Activated naive CD4-positive, alpha-beta T cell treated with anti-CD3 and anti-CD28 coated beads for 36 hours (primary cell): ENCODE data around the gene TMEM14B. TPM values are rescaled to one million over a fixed set of nuclear protein-coding genes. Genes with fewer than 3 reads are reported as not detected.
A peak's percentile ranks its signal among the peaks of the same experiment; 100 is the strongest.
"Not testable (repeated sequence)": the region's sequence is repeated elsewhere in the genome, so short reads cannot be mapped to it uniquely, and the experiment has no call there.

Experiments used
- CTCF ChIA-PET: fragments of 350-600 bp; sonication (Branson Sonifier 250); formaldehyde crosslinking; loops from one replicate; lab custom pipeline; 2021; ENCODE audit warnings: antibody characterized with exemption; lab: Charles Lee
- DNase-seq: peaks from one replicate; pipeline ENCODE4 v3.0.0-alpha.2; 2020
- H3K27ac Mint-ChIP-seq: one replicate; pipeline ENCODE4 v1.8.0; 2021; ENCODE audit warnings: mild to moderate bottlenecking, mixed read lengths
- H3K27me3 Mint-ChIP-seq: one replicate; pipeline ENCODE4 v1.8.0; 2021; ENCODE audit warnings: low read depth, mixed read lengths
- H3K36me3 Mint-ChIP-seq: one replicate; pipeline ENCODE4 v1.8.0; 2021; ENCODE audit warnings: low read depth, mixed read lengths
- H3K4me1 Mint-ChIP-seq: one replicate; pipeline ENCODE4 v1.8.0; 2021; ENCODE audit warnings: low read depth, mixed read lengths
- H3K4me3 Mint-ChIP-seq: one replicate; pipeline ENCODE4 v1.8.0; 2021; ENCODE audit warnings: mild to moderate bottlenecking, moderate library complexity, mixed read lengths
- H3K9me3 Mint-ChIP-seq: one replicate; pipeline ENCODE4 v1.8.0; 2021; ENCODE audit warnings: mixed read lengths
- intact Hi-C: fragments of 100-400 bp; cut with micrococcal nuclease; formaldehyde crosslinking; loops from one replicate; pipeline ENCODE4 v1.15.1; 2023
- total RNA-seq, 2 experiments: library from RNA; stranded (reverse); gene quantifications; one replicate each; pipeline ENCODE4 v1.2.3, GENCODE V29; 2021

The TMEM14B gene
- total RNA-seq, 2 experiments from 2014 or later, result 78.7 to 79.5 TPM

DNA sequence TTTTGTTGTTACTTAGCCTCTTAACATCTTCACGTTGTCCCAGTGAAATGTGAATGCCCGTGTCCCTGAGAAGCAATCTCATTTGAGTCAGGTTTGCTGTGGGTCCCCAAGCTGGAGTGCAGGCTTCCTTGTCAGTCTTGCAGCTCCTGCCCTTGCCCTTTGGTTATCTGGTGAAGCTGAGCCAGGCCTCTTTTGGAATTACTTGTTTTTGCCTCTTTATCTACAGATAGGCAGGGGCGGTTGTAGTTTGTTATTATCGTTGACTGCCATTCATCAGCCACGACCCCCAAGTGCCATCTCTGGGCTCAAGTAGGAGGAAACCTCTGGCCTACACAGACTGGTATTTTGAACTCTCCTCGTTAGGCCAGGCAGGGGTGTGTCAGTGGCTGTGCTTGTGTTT lies 22.6 kb upstream of the TMEM14B start:
- Mint-ChIP-seq H3K4me3 (no peak overlapping the region), H3K36me3 (peaks cover 23% of the 10 kb centered on the region), H3K4me1 (peaks cover 36% of the 10 kb centered on the region), H3K27ac (no peak overlapping the region), H3K27me3 (no peaks in the 10 kb centered on the region), H3K9me3 (no peaks in the 10 kb centered on the region)
- CTCF ChIA-PET, result interaction anchor here (0.5 to 1.4 kb wide), 3 partner anchors 11 to 246 kb away, joined by 4 to 5 read pairs (median 5); no protein-coding TSS in a partner anchor
- intact Hi-C loops, result no loop called here
- DNase-seq, result no peak

DNA sequence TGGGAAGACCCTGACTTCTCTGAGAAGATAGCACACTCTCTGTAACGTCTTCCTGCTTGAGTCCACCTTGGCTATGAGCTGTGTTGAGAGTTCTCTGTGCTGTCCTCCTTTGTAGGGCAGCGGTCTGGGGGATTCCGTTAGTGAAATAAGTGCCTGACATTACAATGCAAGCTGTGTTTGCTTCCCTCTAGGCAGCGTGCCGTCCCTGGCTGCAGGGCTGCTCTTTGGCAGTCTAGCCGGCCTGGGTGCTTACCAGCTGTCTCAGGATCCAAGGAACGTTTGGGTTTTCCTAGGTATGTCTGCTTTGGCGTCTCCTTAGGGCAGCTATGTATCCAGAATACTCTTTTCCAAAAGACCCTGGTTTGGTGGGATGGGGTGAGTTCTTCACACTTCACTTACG lies 21.9 kb upstream of the TMEM14B start:
- intact Hi-C loops, result no loop called here
- Mint-ChIP-seq H3K27me3 (no peaks in the 10 kb centered on the region), H3K4me1 (peaks cover 36% of the 10 kb centered on the region), H3K36me3 (peaks cover 23% of the 10 kb centered on the region), H3K9me3 (no peaks in the 10 kb centered on the region), H3K4me3 (no peak overlapping the region), H3K27ac (no peak overlapping the region)
- CTCF ChIA-PET, result no interaction called here
- DNase-seq, result no peak

DNA sequence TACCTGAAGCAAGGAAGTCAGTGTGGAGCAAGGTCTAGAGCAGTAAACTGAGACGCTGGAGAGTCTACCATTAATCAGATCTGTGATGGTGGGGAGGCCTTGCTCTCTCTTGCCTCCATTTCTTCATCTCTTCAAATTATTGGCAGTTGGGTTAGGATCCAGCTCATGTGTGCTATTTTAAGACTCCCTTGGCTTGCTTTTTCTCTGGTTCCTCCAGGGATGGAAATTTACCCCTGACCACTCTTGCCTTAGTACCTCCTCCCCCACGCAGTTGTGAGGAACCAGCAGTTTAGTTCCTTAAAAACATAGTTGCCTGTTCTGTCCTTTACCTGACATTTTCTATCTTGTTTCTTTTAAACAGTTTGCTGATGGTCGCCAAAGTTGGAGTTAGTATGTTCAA lies 17.4 kb upstream of the TMEM14B start:
- peaks cover 4% of the 10 kb centered on the region for H3K4me1 Mint-ChIP-seq
- H3K9me3 Mint-ChIP-seq, result no peaks in the 10 kb centered on the region
- H3K27ac Mint-ChIP-seq, result no peak overlapping the region
- H3K27me3 Mint-ChIP-seq, result no peaks in the 10 kb centered on the region
- CTCF ChIA-PET, result interaction anchor here (1.5 kb wide), 1 partner anchor 252 kb away, joined by 7 read pairs; no protein-coding TSS in a partner anchor
- no peak for DNase-seq
- peaks cover 26% of the 10 kb centered on the region for H3K36me3 Mint-ChIP-seq
- H3K4me3 Mint-ChIP-seq, result no peak overlapping the region
- intact Hi-C loops, result no loop called here

DNA sequence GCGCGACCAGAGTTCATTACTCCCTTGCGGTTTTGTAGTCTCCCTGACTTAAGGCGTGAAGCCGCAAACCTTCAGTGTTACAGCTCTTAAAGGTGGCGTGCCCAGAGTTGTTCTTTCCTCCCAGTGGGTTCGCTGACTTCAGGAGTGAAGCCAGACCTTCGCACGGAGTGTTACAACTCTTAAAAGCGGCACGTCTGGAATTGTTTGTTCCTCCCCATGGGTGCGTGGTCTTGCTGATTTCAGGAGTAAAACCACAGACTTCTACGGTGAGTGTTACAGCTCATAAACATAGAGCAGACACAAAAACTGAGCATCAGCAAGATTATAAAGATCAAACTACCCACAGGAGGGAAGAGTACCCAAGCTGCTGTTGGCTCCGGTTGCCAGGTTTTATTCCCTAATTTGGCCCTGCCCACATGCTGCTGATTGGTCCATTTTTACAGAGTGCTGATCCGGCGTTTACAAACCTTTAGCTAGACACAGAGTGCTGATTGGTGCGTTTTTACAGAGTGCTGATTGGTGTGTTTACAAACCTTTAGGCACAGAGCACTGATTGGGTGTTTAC lies 14.4 kb upstream of the TMEM14B start:
- no peak overlapping the region for H3K27ac Mint-ChIP-seq
- H3K4me3 Mint-ChIP-seq, result no peak overlapping the region
- CTCF ChIA-PET, result no interaction called here
- H3K9me3 Mint-ChIP-seq, result no peaks in the 10 kb centered on the region
- no peaks in the 10 kb centered on the region for H3K4me1 Mint-ChIP-seq
- no peaks in the 10 kb centered on the region for H3K27me3 Mint-ChIP-seq
- intact Hi-C loops, result no loop called here
- H3K36me3 Mint-ChIP-seq, result peaks cover 9% of the 10 kb centered on the region
- no peak for DNase-seq

DNA sequence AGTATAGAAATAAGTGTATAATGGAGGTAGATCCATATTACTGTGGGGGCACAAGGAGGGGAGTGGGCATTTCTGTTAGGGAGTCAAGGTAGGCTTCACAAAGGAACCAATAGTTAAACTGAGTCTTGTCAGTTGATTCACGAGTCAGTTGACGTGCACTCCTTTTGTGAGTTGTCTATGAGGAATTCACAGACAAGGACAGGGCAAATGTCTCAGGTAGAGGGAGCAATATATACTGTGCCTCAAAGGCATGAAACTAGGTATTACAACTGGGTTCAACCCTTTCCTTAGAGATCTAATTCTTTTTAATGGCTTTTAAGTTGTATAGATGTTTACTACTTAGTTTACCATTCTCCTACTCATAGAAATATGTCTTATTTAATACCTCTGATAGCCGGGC lies 13.7 kb upstream of the TMEM14B start:
- no peaks in the 10 kb centered on the region for H3K4me1 Mint-ChIP-seq
- CTCF ChIA-PET, result no interaction called here
- H3K27ac Mint-ChIP-seq, result no peak overlapping the region
- H3K36me3 Mint-ChIP-seq, result peaks cover 7% of the 10 kb centered on the region
- no peaks in the 10 kb centered on the region for H3K9me3 Mint-ChIP-seq
- intact Hi-C loops, result no loop called here
- H3K27me3 Mint-ChIP-seq, result no peaks in the 10 kb centered on the region
- no peak overlapping the region for H3K4me3 Mint-ChIP-seq
- no peak for DNase-seq

DNA sequence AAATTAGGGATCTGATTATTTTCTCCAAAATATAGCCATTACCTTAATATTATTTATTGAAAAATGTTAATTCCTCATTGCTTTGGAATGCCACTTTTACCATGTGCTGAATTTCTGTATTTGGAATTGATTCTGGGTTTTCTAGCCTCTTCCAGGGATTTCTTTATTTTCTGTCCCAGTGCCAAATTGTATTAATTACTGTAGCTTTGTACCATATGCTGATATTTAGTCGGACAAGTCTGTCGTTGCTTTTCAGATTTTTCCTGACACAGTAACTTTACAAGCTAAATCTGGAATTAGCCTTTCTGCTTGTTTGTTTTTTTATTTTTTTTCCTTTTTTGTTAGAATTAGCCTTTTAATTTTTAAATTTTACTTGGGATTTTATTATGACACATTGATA lies 10.9 kb upstream of the TMEM14B start:
- Mint-ChIP-seq H3K27ac (no peak overlapping the region), H3K4me1 (no peaks in the 10 kb centered on the region), H3K4me3 (no peak overlapping the region), H3K27me3 (no peaks in the 10 kb centered on the region), H3K9me3 (no peaks in the 10 kb centered on the region), H3K36me3 (peaks cover 4% of the 10 kb centered on the region)
- CTCF ChIA-PET, result interaction anchor here (0.6 to 1.1 kb wide), 3 partner anchors 10 to 258 kb away, joined by 3 to 4 read pairs (median 3); no protein-coding TSS in a partner anchor
- DNase-seq, result no peak
- intact Hi-C loops, result no loop called here

DNA sequence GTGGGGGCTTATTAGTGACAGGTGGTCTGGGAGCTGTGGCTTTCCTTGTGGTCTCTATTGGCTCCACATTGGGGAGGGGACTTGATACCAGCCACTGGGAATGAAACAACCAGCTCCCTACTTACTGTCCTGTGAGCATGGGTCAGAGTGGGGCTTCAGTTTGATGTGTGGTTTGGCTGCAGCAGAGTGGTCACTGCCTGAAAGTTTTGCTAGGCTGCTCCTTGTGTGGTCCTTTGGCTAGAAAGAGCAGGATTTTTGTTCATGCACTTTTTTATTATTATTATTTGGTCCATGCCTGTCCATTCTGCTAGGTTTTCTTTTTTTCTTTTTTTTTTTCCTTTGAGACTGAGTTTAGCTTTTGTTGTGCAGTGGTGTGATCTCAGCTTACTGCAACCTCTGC lies 7.5 kb upstream of the TMEM14B start:
- Mint-ChIP-seq H3K4me1 (no peaks in the 10 kb centered on the region), H3K27me3 (no peaks in the 10 kb centered on the region), H3K27ac (no peak overlapping the region), H3K36me3 (no peaks in the 10 kb centered on the region), H3K4me3 (no peak overlapping the region), H3K9me3 (no peaks in the 10 kb centered on the region)
- CTCF ChIA-PET, result interaction anchor here (0.6 kb wide), 2 partner anchors 34 to 61 kb away, joined by 3 to 5 read pairs; no protein-coding TSS in a partner anchor
- intact Hi-C loops, result no loop called here
- no peak for DNase-seq

DNA sequence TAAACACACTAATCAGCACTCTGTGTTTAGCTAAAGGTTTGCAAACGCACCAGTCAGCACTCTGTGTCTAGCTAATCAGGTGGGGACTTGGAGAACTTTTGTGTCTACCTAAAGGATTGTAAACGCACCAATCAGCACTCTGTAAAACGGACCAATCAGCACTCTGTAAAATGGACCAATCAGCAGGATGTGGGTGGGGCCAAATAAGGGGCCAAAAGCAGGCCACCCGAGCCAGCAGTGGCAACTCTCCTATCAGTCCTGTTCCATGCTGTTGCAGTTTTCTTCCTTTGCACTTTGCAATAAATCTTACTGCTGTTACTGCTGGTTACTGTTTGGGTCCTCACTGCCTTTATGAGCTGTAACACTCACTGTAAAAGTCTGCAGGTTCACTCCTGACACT lies 6.0 kb upstream of the TMEM14B start:
- H3K4me1 Mint-ChIP-seq, H3K27me3 Mint-ChIP-seq, H3K4me3 Mint-ChIP-seq, intact Hi-C loops, H3K36me3 Mint-ChIP-seq, DNase-seq, H3K27ac Mint-ChIP-seq, H3K9me3 Mint-ChIP-seq: not testable (repeated sequence)
- CTCF ChIA-PET, result interaction anchor here (1.3 kb wide), 1 partner anchor 15 kb away, joined by 3 read pairs; no protein-coding TSS in a partner anchor

DNA sequence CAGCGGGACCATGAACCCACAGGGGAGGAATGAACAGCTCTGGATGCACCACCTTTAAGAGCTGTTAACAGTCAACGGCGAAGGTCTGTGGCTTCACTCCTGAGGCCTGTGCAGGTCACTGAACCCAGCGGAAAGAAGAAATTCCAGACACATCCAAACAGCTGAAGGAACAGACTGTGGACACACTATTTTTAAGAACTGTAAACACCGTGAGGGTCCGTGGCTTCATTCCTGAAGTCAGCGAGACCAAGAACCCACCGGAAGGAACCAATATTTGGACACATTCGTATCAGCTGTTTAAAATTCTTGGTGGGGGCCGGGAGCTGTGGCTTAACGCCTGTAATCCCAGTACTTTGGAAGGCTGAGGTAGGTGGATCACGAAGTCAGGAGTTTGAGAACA lies 5.4 kb upstream of the TMEM14B start:
- Mint-ChIP-seq H3K27ac (no peak overlapping the region), H3K36me3 (peaks cover 2% of the 10 kb centered on the region), H3K27me3 (no peaks in the 10 kb centered on the region), H3K4me3 (no peak overlapping the region), H3K9me3 (no peaks in the 10 kb centered on the region), H3K4me1 (peaks cover 13% of the 10 kb centered on the region)
- CTCF ChIA-PET, result interaction anchor here (1.3 kb wide), 1 partner anchor 14 kb away, joined by 3 read pairs; no protein-coding TSS in a partner anchor
- intact Hi-C loops, result no loop called here
- no peak for DNase-seq

DNA sequence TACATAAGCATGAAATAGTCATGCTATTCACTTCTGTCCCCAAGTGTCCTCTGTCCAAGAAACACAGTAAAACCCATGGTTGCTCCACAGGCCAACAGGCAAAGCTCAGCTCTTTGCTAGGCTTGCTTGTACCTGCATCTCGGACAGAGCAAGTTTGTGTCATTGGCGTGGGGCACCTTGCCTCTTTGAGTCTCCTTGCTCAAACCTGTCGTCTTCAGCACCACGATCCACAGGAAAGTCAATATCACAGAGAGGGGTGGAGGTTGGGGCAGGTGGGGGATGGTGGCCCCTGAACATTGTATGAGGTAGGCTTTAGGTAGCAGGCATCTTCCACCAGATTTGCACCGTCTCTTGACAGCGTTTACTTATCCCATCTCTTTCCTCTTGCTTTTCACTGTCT lies 4.1 kb upstream of the TMEM14B start:
- CTCF ChIA-PET, result no interaction called here
- intact Hi-C loops, result no loop called here
- no peaks in the 10 kb centered on the region for H3K27me3 Mint-ChIP-seq

DNA sequence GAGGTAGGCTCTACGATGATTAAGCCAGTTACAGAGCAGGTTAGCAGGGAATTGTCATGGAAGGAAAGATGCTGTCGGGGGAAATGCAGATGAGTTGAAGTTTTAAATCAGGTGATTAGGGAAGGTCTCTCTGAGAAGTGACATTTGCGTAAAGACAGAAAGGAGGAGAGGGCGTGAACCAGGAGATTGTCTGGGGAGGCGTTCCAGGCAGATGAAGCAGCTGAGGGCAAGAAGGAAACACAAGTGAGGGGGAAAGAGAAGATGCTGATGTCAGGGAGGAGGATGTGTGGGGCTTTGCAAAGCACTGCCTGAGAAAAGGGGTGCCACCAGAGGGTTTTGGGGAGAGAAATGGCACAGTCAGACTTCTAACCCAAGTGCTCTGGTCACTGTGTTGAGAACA lies 2.5 kb upstream of the TMEM14B start:
- intact Hi-C loops, result loop anchor here (5.0 kb wide), 1 partner anchor 33 kb away; no protein-coding TSS in a partner anchor
- CTCF ChIA-PET, result no interaction called here

More for the DNA sequence above, 4.1 kb upstream of the TMEM14B start:
- Mint-ChIP-seq H3K36me3 (peaks cover 2% of the 10 kb centered on the region), H3K4me1 (peaks cover 15% of the 10 kb centered on the region), H3K9me3 (no peaks in the 10 kb centered on the region), H3K27ac (no peak overlapping the region), H3K4me3 (no peak overlapping the region)
- DNase-seq, result no peak

DNA sequence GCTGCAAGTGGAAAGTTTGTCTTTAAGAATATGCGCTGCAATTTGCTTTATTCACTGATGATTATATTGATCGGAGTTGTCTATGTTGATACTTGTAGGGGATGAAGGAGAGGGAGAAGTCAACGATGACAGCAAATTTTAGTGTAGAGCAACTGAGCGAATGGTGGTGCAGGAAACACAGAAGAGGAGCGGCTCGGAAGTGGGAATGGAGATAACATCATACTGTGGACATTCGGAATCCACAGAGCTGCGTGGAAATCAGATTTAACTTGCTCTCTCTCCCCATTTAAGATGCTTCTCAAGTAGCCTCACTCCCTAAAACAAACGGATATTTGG lies 722 bp upstream of the TMEM14B start:
- intact Hi-C loops, result loop anchor here (1.0 to 5.0 kb wide), 10 partner anchors 12 to 790 kb away; partner anchors contain the start of genes C6orf52, MAK, PAK1IP1 and SMIM13

More for the DNA sequence above, 2.5 kb upstream of the TMEM14B start:
- DNase-seq, result no peak
- Mint-ChIP-seq H3K27me3 (no peaks in the 10 kb centered on the region), H3K27ac (no peak overlapping the region), H3K4me3 (no peak overlapping the region), H3K9me3 (no peaks in the 10 kb centered on the region), H3K4me1 (peaks cover 31% of the 10 kb centered on the region), H3K36me3 (peaks cover 5% of the 10 kb centered on the region)

DNA sequence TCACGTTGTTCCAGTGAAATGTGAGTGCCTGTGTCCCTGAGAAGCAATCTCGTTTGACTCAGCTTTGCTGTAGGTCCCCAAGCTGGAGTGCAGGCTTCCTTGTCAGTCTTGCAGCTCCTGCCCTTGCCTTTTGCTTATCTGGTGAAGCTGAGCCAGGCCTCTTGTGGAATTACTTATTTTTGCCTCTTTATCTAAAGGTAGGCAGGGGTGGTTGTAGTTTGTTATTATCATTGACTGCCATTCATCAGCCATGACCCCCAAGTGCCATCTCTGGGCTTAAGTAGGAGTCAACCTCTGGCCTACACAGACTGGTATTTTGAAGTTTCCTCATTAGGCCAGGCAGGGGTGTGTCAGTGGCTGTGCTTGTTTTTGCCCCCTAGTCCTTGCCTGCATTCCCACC lies 2.1 kb downstream of the TMEM14B start:
- H3K4me1 Mint-ChIP-seq, result peaks cover 55% of the 10 kb centered on the region
- peak overlapping the region; percentile 21 for H3K27ac Mint-ChIP-seq
- peaks cover 26% of the 10 kb centered on the region for H3K36me3 Mint-ChIP-seq
- no peak for DNase-seq
- no peak overlapping the region for H3K4me3 Mint-ChIP-seq
- H3K9me3 Mint-ChIP-seq, result no peaks in the 10 kb centered on the region
- no peaks in the 10 kb centered on the region for H3K27me3 Mint-ChIP-seq
- CTCF ChIA-PET, result no interaction called here
- intact Hi-C loops, result loop anchor here (5.0 kb wide), 1 partner anchor 37 kb away; no protein-coding TSS in a partner anchor

More for the DNA sequence above, 722 bp upstream of the TMEM14B start:
- no peaks in the 10 kb centered on the region for H3K27me3 Mint-ChIP-seq
- no peaks in the 10 kb centered on the region for H3K9me3 Mint-ChIP-seq
- peak overlapping the region; percentile 91 for H3K4me3 Mint-ChIP-seq
- peak overlapping the region; percentile 92 for H3K27ac Mint-ChIP-seq
- H3K4me1 Mint-ChIP-seq, result peaks cover 48% of the 10 kb centered on the region
- DNase-seq, result no peak
- peaks cover 12% of the 10 kb centered on the region for H3K36me3 Mint-ChIP-seq
- CTCF ChIA-PET, result interaction anchor here (0.6 to 1.6 kb wide), 5 partner anchors 9 to 282 kb away, joined by 3 to 6 read pairs (median 3); no protein-coding TSS in a partner anchor
